Activated T-cell treated with anti-CD3 and anti-CD28 coated beads, Interleukin-2, amount 50 U/mL, for 4 hours (primary cell): ENCODE data around the gene DISP1. TPM values are rescaled to one million over a fixed set of nuclear protein-coding genes. Genes with fewer than 3 reads are reported as not detected.

Source experiments
- ATAC-seq, 2 donors: fragments of 200-7000 bp; cut with Tn5 transposase; one replicate each; pipeline ENCODE4 v1.10.0; 2021
- DNase-seq: peaks from one replicate; pipeline ENCODE4 v3.0.0-alpha.2; 2020
- H3K27me3 Mint-ChIP-seq: one replicate; pipeline ENCODE4 v1.8.0; 2021; ENCODE audit warnings: low read depth, mixed read lengths
- H3K36me3 Mint-ChIP-seq: one replicate; pipeline ENCODE4 v1.8.0; 2022; ENCODE audit warnings: mixed read lengths; ENCODE audit not compliant: insufficient read depth
- H3K4me1 Mint-ChIP-seq: one replicate; pipeline ENCODE4 v1.8.0; 2021; ENCODE audit warnings: low read depth, mixed read lengths
- H3K4me3 Mint-ChIP-seq: one replicate; pipeline ENCODE4 v1.8.0; 2021; ENCODE audit warnings: mild to moderate bottlenecking, moderate library complexity, mixed read lengths
- H3K9me3 Mint-ChIP-seq: one replicate; pipeline ENCODE4 v1.8.0; 2021; ENCODE audit warnings: mixed read lengths
- total RNA-seq, 3 donors: library from RNA; stranded (reverse); gene quantifications; one replicate each; pipeline ENCODE4 v1.2.1, GENCODE V29; 2021

DISP1 gene
- total RNA-seq, 3 donors from 2014 or later: 1.0 to 1.9 (median 1.1) TPM

- Mint-ChIP-seq H3K36me3 (no peaks in the 10 kb centered on the region), H3K9me3 (peaks cover 6% of the 10 kb centered on the region)
Measured at GRCh38 chr1:222786121-222786520, 28.7 kb upstream of the DISP1 start.

GRCh38 chr1:222787729-222788128 is 27.1 kb upstream of the DISP1 start:
- no peaks in the 10 kb centered on the region for H3K36me3 Mint-ChIP-seq
- H3K9me3 Mint-ChIP-seq: peaks cover 6% of the 10 kb centered on the region
- DNase-seq: no peak
- H3K27me3 Mint-ChIP-seq: no peaks in the 10 kb centered on the region
- H3K4me1 Mint-ChIP-seq: peaks cover 2% of the 10 kb centered on the region
- no peak overlapping the region for H3K4me3 Mint-ChIP-seq
- no peak for ATAC-seq

More at GRCh38 chr1:222786121-222786520, 28.7 kb upstream of the DISP1 start:
- DNase-seq: no peak
- H3K4me1 Mint-ChIP-seq: peaks cover 2% of the 10 kb centered on the region
- H3K4me3 Mint-ChIP-seq: no peak overlapping the region
- ATAC-seq: no peak
- peaks cover 8% of the 10 kb centered on the region for H3K27me3 Mint-ChIP-seq

- H3K27me3 Mint-ChIP-seq: no peaks in the 10 kb centered on the region
- ATAC-seq: no peak
- no peaks in the 10 kb centered on the region for H3K36me3 Mint-ChIP-seq
- H3K4me1 Mint-ChIP-seq: peaks cover 2% of the 10 kb centered on the region
- H3K9me3 Mint-ChIP-seq: peaks cover 6% of the 10 kb centered on the region
- H3K4me3 Mint-ChIP-seq: no peak overlapping the region
- no peak for DNase-seq
Measured at GRCh38 chr1:222788402-222789156, 26.3 kb upstream of the DISP1 start.

GRCh38 chr1:222790115-222790514 is 24.7 kb upstream of the DISP1 start:
- Mint-ChIP-seq H3K4me3 (no peak overlapping the region), H3K9me3 (peaks cover 6% of the 10 kb centered on the region), H3K36me3 (no peaks in the 10 kb centered on the region), H3K27me3 (no peaks in the 10 kb centered on the region), H3K4me1 (peaks cover 2% of the 10 kb centered on the region)
- ATAC-seq (peak; percentile 59 to 60), DNase-seq (no peak)

- Mint-ChIP-seq H3K27me3 (no peaks in the 10 kb centered on the region), H3K4me1 (peaks cover 2% of the 10 kb centered on the region), H3K36me3 (no peaks in the 10 kb centered on the region), H3K4me3 (no peak overlapping the region), H3K9me3 (peaks cover 6% of the 10 kb centered on the region)
- DNase-seq: no peak
- peak; percentile 26 to 39 for ATAC-seq
Measured at GRCh38 chr1:222790520-222790919, 24.3 kb upstream of the DISP1 start.

GRCh38 chr1:222791006-222791710 is 23.7 kb upstream of the DISP1 start:
- DNase-seq (no peak), ATAC-seq (no peak)
- Mint-ChIP-seq H3K36me3 (no peaks in the 10 kb centered on the region), H3K4me3 (no peak overlapping the region), H3K27me3 (no peaks in the 10 kb centered on the region), H3K9me3 (peaks cover 6% of the 10 kb centered on the region), H3K4me1 (peaks cover 2% of the 10 kb centered on the region)

GRCh38 chr1:222792744-222793143 is 22.1 kb upstream of the DISP1 start:
- ATAC-seq: no peak
- DNase-seq: no peak
- H3K9me3 Mint-ChIP-seq: peaks cover 6% of the 10 kb centered on the region

GRCh38 chr1:222794656-222795474 is 20.0 kb upstream of the DISP1 start:
- H3K4me1 Mint-ChIP-seq: peaks cover 10% of the 10 kb centered on the region
- no peaks in the 10 kb centered on the region for H3K27me3 Mint-ChIP-seq
- H3K9me3 Mint-ChIP-seq: peaks cover 1% of the 10 kb centered on the region
- H3K4me3 Mint-ChIP-seq: no peak overlapping the region
- no peak for DNase-seq
- no peak for ATAC-seq
- H3K36me3 Mint-ChIP-seq: no peaks in the 10 kb centered on the region

More at GRCh38 chr1:222792744-222793143, 22.1 kb upstream of the DISP1 start:
- H3K4me1 Mint-ChIP-seq: peaks cover 2% of the 10 kb centered on the region
- no peaks in the 10 kb centered on the region for H3K36me3 Mint-ChIP-seq
- H3K4me3 Mint-ChIP-seq: no peak overlapping the region
- H3K27me3 Mint-ChIP-seq: no peaks in the 10 kb centered on the region

- Mint-ChIP-seq H3K9me3 (no peaks in the 10 kb centered on the region), H3K4me1 (peaks cover 8% of the 10 kb centered on the region), H3K36me3 (no peaks in the 10 kb centered on the region), H3K4me3 (no peak overlapping the region), H3K27me3 (peaks cover 3% of the 10 kb centered on the region)
- peak; percentile 46 to 67 for ATAC-seq
- DNase-seq: no peak
Measured at GRCh38 chr1:222798116-222798515, 16.7 kb upstream of the DISP1 start.

GRCh38 chr1:222798975-222799374 is 15.9 kb upstream of the DISP1 start:
- H3K27me3 Mint-ChIP-seq: peaks cover 9% of the 10 kb centered on the region
- no peaks in the 10 kb centered on the region for H3K36me3 Mint-ChIP-seq
- H3K4me1 Mint-ChIP-seq: peaks cover 8% of the 10 kb centered on the region
- ATAC-seq (no peak), DNase-seq (no peak)
- H3K9me3 Mint-ChIP-seq: no peaks in the 10 kb centered on the region
- no peak overlapping the region for H3K4me3 Mint-ChIP-seq

GRCh38 chr1:222801067-222801466 is 13.8 kb upstream of the DISP1 start:
- DNase-seq: no peak
- Mint-ChIP-seq H3K9me3 (no peaks in the 10 kb centered on the region), H3K4me3 (no peak overlapping the region), H3K36me3 (no peaks in the 10 kb centered on the region), H3K27me3 (peaks cover 16% of the 10 kb centered on the region), H3K4me1 (peaks cover 8% of the 10 kb centered on the region)
- no peak for ATAC-seq

- Mint-ChIP-seq H3K4me1 (peaks cover 19% of the 10 kb centered on the region), H3K36me3 (no peaks in the 10 kb centered on the region), H3K9me3 (peaks cover 4% of the 10 kb centered on the region), H3K4me3 (no peak overlapping the region), H3K27me3 (peaks cover 7% of the 10 kb centered on the region)
- ATAC-seq (no peak), DNase-seq (no peak)
Measured at GRCh38 chr1:222811671-222812070, 3.2 kb upstream of the DISP1 start.

- ATAC-seq (peak in 1 of 2 donors; percentile 6), DNase-seq (no peak)
- Mint-ChIP-seq H3K27me3 (peaks cover 6% of the 10 kb centered on the region), H3K4me3 (peak overlapping the region; percentile 91), H3K9me3 (peaks cover 4% of the 10 kb centered on the region), H3K4me1 (peaks cover 26% of the 10 kb centered on the region), H3K36me3 (no peaks in the 10 kb centered on the region)
Measured at GRCh38 chr1:222813866-222814535, 838 bp upstream of the DISP1 start.

GRCh38 chr1:222815440-222815765 is 564 bp downstream of the DISP1 start:
- Mint-ChIP-seq H3K27me3 (peaks cover 6% of the 10 kb centered on the region), H3K4me1 (peaks cover 26% of the 10 kb centered on the region), H3K9me3 (peaks cover 4% of the 10 kb centered on the region), H3K36me3 (no peaks in the 10 kb centered on the region), H3K4me3 (peak overlapping the region; percentile 91)
- DNase-seq (no peak), ATAC-seq (no peak)
